HG02571 (cell line): ENCODE data around the gene COL25A1.
"Not testable (repeated sequence)": the region's sequence is repeated elsewhere in the genome, so short reads cannot be mapped to it uniquely, and the experiment has no call there.

Source experiments
- ATAC-seq: cut with Tn5 transposase; IDR thresholded peaks from one replicate; pipeline ENCODE4 v1.9.1; 2021; ENCODE audit warnings: mild to moderate bottlenecking, moderate library complexity; ENCODE audit not compliant: unreplicated experiment

The COL25A1 gene

DNA sequence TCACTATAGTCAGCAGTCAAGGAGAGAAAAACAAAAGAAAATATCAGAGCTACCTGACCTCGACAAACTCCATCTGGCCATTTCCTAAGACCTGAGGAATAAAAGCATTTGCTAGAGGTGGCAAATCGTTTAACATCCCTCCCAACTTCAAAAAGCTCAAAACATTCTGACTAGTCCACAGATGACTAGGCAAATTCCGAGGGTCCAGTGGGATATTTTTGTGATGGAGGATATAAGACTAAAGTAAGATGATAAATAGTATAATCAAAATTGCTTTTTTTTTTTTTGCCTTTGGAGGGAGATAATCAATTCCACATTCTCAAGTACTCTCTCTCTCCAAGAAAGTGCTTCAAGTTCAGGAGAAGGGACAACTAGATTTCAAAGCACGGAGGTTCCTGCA, 420.5 kb downstream of the COL25A1 start:
- no peak for ATAC-seq

GRCh38 chr4:108881190-108881589, 421.3 kb downstream of the COL25A1 start:
- no peak for ATAC-seq

- ATAC-seq = no peak
These were observed 423.7 kb downstream of the COL25A1 start for GRCh38 chr4:108878806-108879205.

- no peak for ATAC-seq
These were observed 424.6 kb downstream of the COL25A1 start for GRCh38 chr4:108877821-108878220.

DNA sequence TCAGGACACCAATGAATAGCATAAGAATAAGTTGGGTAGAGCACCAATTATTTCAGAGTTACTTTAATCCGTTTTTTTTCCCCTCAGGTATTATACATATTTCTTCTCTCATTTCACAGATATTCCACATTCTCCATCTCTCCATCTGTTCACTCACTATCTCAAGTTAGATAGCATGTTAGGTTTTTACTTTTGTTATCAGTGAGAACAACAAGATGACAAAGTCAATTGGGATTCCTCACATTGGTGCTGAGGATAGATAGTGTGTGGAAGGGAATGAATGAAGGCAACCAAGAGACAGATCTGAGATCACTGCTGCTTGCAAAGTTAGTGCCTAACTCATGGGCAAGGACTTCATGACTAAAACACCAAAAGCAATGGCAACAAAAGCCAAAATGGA, 427.7 kb downstream of the COL25A1 start:
- no peak for ATAC-seq

- ATAC-seq = not testable (repeated sequence)
These were observed 432.5 kb downstream of the COL25A1 start for GRCh38 chr4:108869970-108870369.

- no peak for ATAC-seq
These were observed 433.7 kb downstream of the COL25A1 start for GRCh38 chr4:108868606-108869227.

DNA sequence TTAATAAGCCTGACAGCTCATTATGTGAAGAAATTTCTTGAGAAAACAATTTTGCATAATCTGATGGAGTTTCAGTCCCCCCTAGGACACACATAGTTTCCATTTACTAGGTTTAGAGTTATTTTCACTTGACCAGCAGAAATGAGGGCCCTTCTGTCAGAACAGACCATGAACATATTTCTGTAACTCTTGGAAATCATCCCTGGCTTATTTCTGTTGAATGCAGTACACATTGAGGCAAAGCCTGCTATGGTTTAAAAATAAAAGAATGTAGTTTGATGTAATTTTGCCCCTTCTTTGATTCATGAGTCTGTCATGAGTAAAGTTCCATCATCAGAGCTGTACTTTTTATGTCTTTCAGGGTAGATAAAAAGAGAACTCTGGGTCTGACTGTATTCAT, 435.0 kb downstream of the COL25A1 start:
- ATAC-seq = no peak

DNA sequence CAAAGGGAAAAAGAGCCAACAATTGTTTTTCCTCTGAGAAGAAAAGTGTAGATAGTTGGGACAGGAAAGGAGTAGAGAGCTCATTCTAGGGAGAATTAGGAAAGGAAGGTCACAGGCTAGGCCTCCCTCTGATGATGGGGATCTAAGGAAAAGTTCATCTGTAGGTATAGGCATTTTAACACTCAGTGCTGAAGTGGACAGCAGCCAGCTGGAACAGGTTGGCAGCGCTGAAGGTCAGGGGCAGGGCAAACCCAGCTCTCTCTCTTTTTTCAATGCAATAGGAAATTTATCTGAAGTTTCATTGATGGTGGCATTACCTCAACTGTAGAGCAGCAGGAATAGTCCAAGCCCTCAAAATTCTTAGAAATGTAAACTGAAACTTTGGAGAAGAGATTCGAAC, 441.1 kb downstream of the COL25A1 start:
- ATAC-seq = no peak

DNA sequence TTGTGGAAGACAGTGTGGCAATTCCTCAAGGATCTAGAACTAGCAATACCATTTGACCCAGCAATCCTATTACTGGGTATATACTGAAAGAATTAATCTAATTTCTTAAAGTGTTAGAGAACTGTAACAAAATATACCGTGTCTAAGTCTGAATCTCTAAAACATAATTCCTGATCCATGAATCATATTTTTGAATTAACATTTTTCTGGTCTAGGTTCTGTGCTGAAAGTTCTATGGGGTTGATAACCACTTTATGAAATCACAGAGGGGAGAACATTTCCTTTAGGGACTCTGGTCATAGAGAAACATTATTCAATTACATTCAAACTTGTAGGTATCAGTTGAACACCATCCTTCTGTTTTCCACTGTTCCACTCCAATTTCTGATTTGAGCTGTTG, 447.7 kb downstream of the COL25A1 start:
- ATAC-seq = no peak

- ATAC-seq = no peak
These were observed 449.8 kb downstream of the COL25A1 start for GRCh38 chr4:108852691-108853090.

DNA sequence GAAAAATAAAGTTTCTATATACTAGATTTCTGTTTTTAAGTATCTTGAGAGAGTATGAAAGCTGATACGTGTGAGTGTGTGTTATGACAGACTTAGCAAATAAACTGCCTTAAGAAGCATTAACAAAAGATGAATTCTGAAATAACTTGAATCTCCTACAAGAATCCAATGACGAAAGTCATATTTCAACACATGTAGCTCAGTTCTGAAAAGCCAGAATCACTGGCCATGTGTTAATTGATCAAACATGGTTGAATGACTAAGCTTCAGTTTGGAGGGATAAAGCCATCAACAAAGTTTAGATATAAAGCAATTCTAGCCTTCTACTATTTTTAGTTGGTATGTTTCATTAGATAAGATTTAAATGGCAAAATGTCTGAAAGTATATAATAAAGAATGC, 451.1 kb downstream of the COL25A1 start:
- no peak for ATAC-seq

- ATAC-seq = no peak
These were observed 452.2 kb downstream of the COL25A1 start for GRCh38 chr4:108850219-108850649.

DNA sequence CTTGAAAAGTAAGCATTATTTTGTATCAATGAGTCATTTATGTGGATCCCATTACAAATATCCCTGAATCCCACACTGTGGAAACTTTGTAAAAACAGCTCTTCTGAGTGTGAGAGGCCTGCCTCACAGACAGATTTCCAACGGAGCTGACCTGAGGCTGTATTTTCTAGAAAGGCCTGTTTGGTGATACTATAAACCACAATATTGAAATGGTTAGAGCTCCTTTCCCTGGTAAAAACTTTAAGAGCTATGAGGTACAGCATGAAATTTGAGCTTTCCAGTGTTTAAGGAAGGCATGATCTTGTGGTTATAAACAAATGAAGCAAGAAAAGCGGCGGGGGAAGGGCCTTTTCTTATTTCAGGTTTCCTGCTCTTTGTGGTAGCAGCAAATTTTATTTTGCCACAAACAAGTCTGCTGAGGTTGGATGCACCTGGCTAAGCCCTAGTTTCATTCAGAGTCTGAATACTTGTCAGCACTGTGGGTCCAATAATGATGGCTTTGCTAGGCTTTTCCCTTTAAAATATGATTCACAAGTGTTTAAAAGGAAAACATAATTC, 452.8 kb downstream of the COL25A1 start:
- ATAC-seq = peak; percentile 78

- ATAC-seq = no peak
These were observed 455.9 kb downstream of the COL25A1 start for GRCh38 chr4:108846568-108846967.

DNA sequence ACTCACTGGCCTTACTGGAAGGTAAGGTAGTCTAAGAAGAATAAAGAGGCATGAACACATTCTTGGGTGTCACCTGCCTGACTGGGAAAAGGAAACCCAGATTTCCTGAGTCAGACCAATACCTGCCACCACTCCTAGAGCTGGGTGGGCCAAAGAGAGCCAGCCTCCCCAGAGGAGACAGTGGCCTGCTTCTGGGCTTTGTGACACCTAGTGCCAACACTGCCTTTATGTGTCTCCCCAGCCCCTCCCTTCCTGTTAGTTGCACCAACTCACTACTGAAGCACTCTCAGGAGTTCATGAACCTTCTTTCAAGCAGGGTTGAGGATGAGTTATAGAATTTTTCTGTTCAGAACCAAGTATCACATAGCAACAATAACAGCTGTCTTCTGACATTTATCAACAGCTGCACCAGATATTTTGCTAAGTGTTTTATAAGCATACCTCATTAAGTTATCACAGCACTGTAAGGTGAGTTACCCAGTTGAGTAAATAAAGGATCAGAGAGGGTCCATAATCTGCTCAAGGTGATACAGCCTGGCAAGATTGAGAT, 462.0 kb downstream of the COL25A1 start:
- ATAC-seq = no peak

DNA sequence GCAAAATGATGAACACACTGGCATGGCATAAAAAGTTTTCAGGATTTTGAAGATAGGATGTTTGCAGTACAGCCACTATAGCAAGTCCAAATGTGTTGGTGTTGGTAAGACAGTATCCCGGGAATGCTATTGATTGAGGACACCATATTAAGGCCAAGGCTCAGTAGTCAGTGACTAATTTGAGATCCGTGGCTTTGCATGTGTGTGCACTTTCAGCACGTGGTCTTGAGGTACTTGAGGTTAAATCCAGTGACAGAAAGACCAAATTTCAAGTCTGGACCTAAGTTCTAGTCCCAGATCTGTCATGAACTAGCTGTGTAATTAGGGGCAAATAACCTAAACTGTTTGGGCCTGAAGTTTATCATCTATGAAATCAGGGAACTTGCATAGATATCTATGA, 463.1 kb downstream of the COL25A1 start:
- no peak for ATAC-seq

GRCh38 chr4:108838451-108838850, 464.0 kb downstream of the COL25A1 start:
- no peak for ATAC-seq

- no peak for ATAC-seq
These were observed 467.5 kb downstream of the COL25A1 start for GRCh38 chr4:108834835-108835384.

GRCh38 chr4:108834166-108834834, 468.2 kb downstream of the COL25A1 start:
- ATAC-seq = no peak

DNA sequence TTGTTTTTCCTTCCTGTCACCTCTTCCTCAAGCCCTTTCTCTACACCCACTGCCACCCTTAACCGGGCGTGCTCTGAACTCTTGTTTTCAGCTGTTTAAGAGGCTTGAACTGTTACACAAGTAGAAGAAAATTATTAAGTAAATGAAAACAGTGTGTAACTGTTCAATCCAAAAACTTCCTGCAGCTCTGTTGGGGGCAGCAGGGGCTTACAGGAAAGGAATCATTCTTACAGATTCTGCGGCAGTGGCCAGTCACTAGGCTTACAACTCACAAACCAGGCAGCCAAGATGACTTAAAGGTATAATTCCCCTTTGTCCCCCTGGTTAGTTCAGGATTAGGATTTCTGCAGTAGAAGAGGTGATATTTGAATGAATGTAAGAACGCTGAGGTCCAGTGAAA, 469.4 kb downstream of the COL25A1 start:
- no peak for ATAC-seq

GRCh38 chr4:108831886-108832285, 470.6 kb downstream of the COL25A1 start:
- no peak for ATAC-seq
